DMS79 treated with DMSO at 0.1 percent for 48 hours (cell line): Measurements from ENCODE around the gene ASCL1.

Source experiments
- DNase-seq: peaks from one replicate; lab custom pipeline; 2025; lab: John Stamatoyannopoulos, UW

Gene ASCL1

GRCh38 chr12:102951841-102952240 lies 5.6 kb upstream of the ASCL1 start:
- peak; percentile 80 for DNase-seq

GRCh38 chr12:102953221-102953620 lies 4.3 kb upstream of the ASCL1 start:
- DNase-seq: peak; percentile 65

- DNase-seq: peak; percentile 40
Measured at GRCh38 chr12:102954134-102954533, 3.3 kb upstream of the ASCL1 start.

- DNase-seq: peak; percentile 61
Measured at GRCh38 chr12:102955926-102956737, 1.3 kb upstream of the ASCL1 start.

GRCh38 chr12:102956738-102957327 lies 641 bp upstream of the ASCL1 start:
- DNase-seq: peak; percentile 77

GRCh38 chr12:102958073-102958829 lies 777 bp downstream of the ASCL1 start:
- no peak for DNase-seq

- no peak for DNase-seq
Measured at GRCh38 chr12:102958830-102959176, 1.3 kb downstream of the ASCL1 start.

GRCh38 chr12:102959391-102959790 lies 1.9 kb downstream of the ASCL1 start:
- peak; percentile 45 for DNase-seq

- peak; percentile 92 for DNase-seq
Measured at GRCh38 chr12:102960766-102961465, 3.4 kb downstream of the ASCL1 start.

- peak; percentile 95 for DNase-seq
Measured at GRCh38 chr12:102961466-102961855, 4.0 kb downstream of the ASCL1 start.

GRCh38 chr12:102962532-102962931 lies 5.1 kb downstream of the ASCL1 start:
- peak; percentile 82 for DNase-seq

GRCh38 chr12:102962986-102963385 lies 5.5 kb downstream of the ASCL1 start:
- peak; percentile 61 for DNase-seq

GRCh38 chr12:102963796-102964195 lies 6.3 kb downstream of the ASCL1 start:
- peak; percentile 62 for DNase-seq

- DNase-seq: peak; percentile 96
Measured at GRCh38 chr12:102964872-102965271, 7.4 kb downstream of the ASCL1 start.

- peak; percentile 86 for DNase-seq
Measured at GRCh38 chr12:102965281-102966155, 8.0 kb downstream of the ASCL1 start.

- no peak for DNase-seq
Measured at GRCh38 chr12:102966200-102966863, 8.9 kb downstream of the ASCL1 start.

- DNase-seq: no peak
Measured at GRCh38 chr12:102970780-102971179, 13.3 kb downstream of the ASCL1 start.

GRCh38 chr12:102971227-102971626 lies 13.8 kb downstream of the ASCL1 start:
- no peak for DNase-seq

- DNase-seq: no peak
Measured at GRCh38 chr12:102973583-102973982, 16.1 kb downstream of the ASCL1 start.

- no peak for DNase-seq
Measured at GRCh38 chr12:102976609-102977280, 19.3 kb downstream of the ASCL1 start.
